Right lobe of liver (tissue), 6 donors: ENCODE data around the gene LACRT. TPM values are rescaled to one million over a fixed set of nuclear protein-coding genes. Genes with fewer than 3 reads are reported as not detected.
A peak's percentile ranks its signal among the peaks of the same experiment; 100 is the strongest.
"Not testable (repeated sequence)": the region's sequence is repeated elsewhere in the genome, so short reads cannot be mapped to it uniquely, and the experiment has no call there.

Experiments
- ATAC-seq, 4 donors: fragments of 200-7000 bp; cut with Tn5 transposase; one replicate each; pipeline ENCODE4 v1.9.1; 2020; ENCODE audit warnings: mild to moderate bottlenecking in 4 of 4, moderate library complexity in 4 of 4
- DNase-seq, 3 donors: peaks; one replicate each; pipeline ENCODE4 v3.0.0-alpha.2; 2020
- H3K27ac ChIP-seq, 3 donors: fragments of 200-600 bp; one replicate each; pipeline ENCODE4 v1.8.0; 2022
- H3K27me3 ChIP-seq, 2 donors: fragments of 200-600 bp; one replicate each; pipeline ENCODE4 v1.8.0; 2022
- H3K36me3 ChIP-seq, 4 donors: fragments of 200-600 bp; sonication (generic) in 1 of 4; one replicate each; pipeline versions ENCODE4 v1.5.1 to v1.8.0; 2017 to 2022; ENCODE audit warnings: control low read depth in 1 of 4
- H3K4me1 ChIP-seq, 4 donors: fragments of 200-600 bp; sonication (generic) in 1 of 4; one replicate each; pipeline versions ENCODE4 v1.5.1 to v1.8.0; 2017 to 2022; ENCODE audit warnings: control low read depth in 1 of 4
- H3K4me3 ChIP-seq, 3 donors: fragments of 200-600 bp; one replicate each; pipeline ENCODE4 v1.8.0; 2022
- H3K9me3 ChIP-seq, 4 donors: fragments of 200-600 bp; sonication (generic) in 1 of 4; one replicate each; pipeline versions ENCODE4 v1.5.1 to v1.8.0; 2017 to 2022; ENCODE audit warnings: control low read depth in 1 of 4
- CTCF ChIP-seq, 4 donors: fragments of 200-600 bp in 3 of 4; fragments of 450-650 bp in 1 of 4; IDR thresholded peaks; one replicate each; pipeline versions ENCODE4 v1.5.1 to v1.8.0; 2016 to 2022; ENCODE audit warnings: antibody characterized with exemption in 4 of 4, mild to moderate bottlenecking in 2 of 4
- POLR2A ChIP-seq: fragments of 450-650 bp; IDR thresholded peaks from one replicate; pipeline ENCODE4 v1.6.1; 2017; ENCODE audit warnings: antibody characterized with exemption, mild to moderate bottlenecking
- WGBS: methylation state at CpG from one replicate; pipeline ENCODE4 v1.1.6; 2018; ENCODE audit warnings: low coverage, low lambda C conversion rate; ENCODE audit not compliant: insufficient coverage; ENCODE audit errors: missing lambda C conversion rate; 5-methylcytosine and 5-hydroxymethylcytosine counted together
- intact Hi-C, 2 donors: fragments of 100-400 bp; cut with DNase I; formaldehyde crosslinking; loops; one replicate each; pipeline versions ENCODE4 v1.11.2 to v1.14.1; 2022
- total RNA-seq, 6 experiments: library from RNA; depleted of rRNA in 2 of 6; stranded (reverse); fragments of >200 nt in 2 of 6; fragmentation: NEBNext Ultra II Directional in 3 of 6; extraction: Animal tissue kit (Norgen Biotek cat#: 25700) in 3 of 6; gene quantifications; one replicate each; pipeline versions ENCODE4 v1.1.0 to v1.2.4, GENCODE V29; 2016 to 2023
- donor health status: DM: no; HTN: yes; CAD: no.
- donor health status: DM: no; HTN: no; CAD: no.
- donor health status: DM: no; HTN: no; CAD: no.
- donor health status: DM: no; HTN: yes; CAD: no.
- donor health status: DM: no; HTN: yes; CAD: no.

LACRT gene
- total RNA-seq, 6 experiments from 2014 or later = not detected

- ATAC-seq (no peak), DNase-seq (no peak)
- H3K4me3 ChIP-seq = no peak within 1 kb of the TSS
- intact Hi-C loops = no loop called here
- no peaks in the 10 kb centered on the region for H3K36me3 ChIP-seq
- no peaks in the 10 kb centered on the region for H3K9me3 ChIP-seq
- no peak within 1 kb of the TSS for H3K27ac ChIP-seq
- TF ChIP-seq CTCF (IDR thresholded peaks at IDR 0.05) = no peak
- TF ChIP-seq POLR2A = no peak
- H3K27me3 ChIP-seq = no peaks in the 10 kb centered on the region
- H3K4me1 ChIP-seq = no peaks in the 10 kb centered on the region
- WGBS = no CpG with 5 or more reads among the region's 2 CpGs
These were observed 13.6 kb upstream of the LACRT start, which contains the start of gene DCD for GRCh38 chr12:54648265-54648664. TSS of gene DCD (minus strand) at chr12:54648365. CDS start at chr12:54648303, 62 bp downstream.

- intact Hi-C loops = no loop called here
- WGBS = 91% methylated on average over 1 of the region's 1 CpG
- Histone ChIP-seq H3K4me3 (no peak overlapping the region), H3K4me1 (no peaks in the 10 kb centered on the region), H3K9me3 (no peaks in the 10 kb centered on the region), H3K36me3 (no peaks in the 10 kb centered on the region), H3K27ac (no peak overlapping the region), H3K27me3 (no peaks in the 10 kb centered on the region)
- DNase-seq (no peak), ATAC-seq (no peak)
- TF ChIP-seq CTCF (IDR thresholded peaks at IDR 0.05) = no peak
- no peak for TF ChIP-seq POLR2A
These were observed 6.9 kb upstream of the LACRT start for GRCh38 chr12:54641554-54641953.

GRCh38 chr12:54641089-54641488, 6.4 kb upstream of the LACRT start:
- ATAC-seq (no peak), DNase-seq (no peak)
- intact Hi-C loops = no loop called here
- WGBS = 72% methylated on average over 4 of the region's 4 CpGs
- Histone ChIP-seq H3K36me3 (no peaks in the 10 kb centered on the region), H3K27me3 (no peaks in the 10 kb centered on the region), H3K9me3 (no peaks in the 10 kb centered on the region), H3K4me1 (no peaks in the 10 kb centered on the region), H3K27ac (no peak overlapping the region), H3K4me3 (no peak overlapping the region)
- TF ChIP-seq CTCF (IDR thresholded peaks at IDR 0.05) = no peak
- TF ChIP-seq POLR2A = no peak

- DNase-seq, H3K4me3 ChIP-seq, H3K27me3 ChIP-seq, H3K36me3 ChIP-seq, H3K9me3 ChIP-seq, H3K27ac ChIP-seq, H3K4me1 ChIP-seq, ATAC-seq, intact Hi-C loops: not testable (repeated sequence)
- 75% methylated on average over 2 of the region's 2 CpGs for WGBS
These were observed 4.4 kb upstream of the LACRT start for GRCh38 chr12:54639112-54639511.

GRCh38 chr12:54631988-54632728, 2.5 kb downstream of the LACRT start:
- ATAC-seq (peak in 1 of 4 donors; percentile 24), DNase-seq (no peak)
- 63% methylated on average over 8 of the region's 8 CpGs for WGBS
- peak in 1 of 4 donors; percentile 22 for TF ChIP-seq CTCF (IDR thresholded peaks at IDR 0.05)
- no peak for TF ChIP-seq POLR2A
- Histone ChIP-seq H3K36me3 (no peaks in the 10 kb centered on the region), H3K27me3 (no peaks in the 10 kb centered on the region), H3K9me3 (no peaks in the 10 kb centered on the region), H3K4me1 (no peaks in the 10 kb centered on the region), H3K27ac (no peak overlapping the region), H3K4me3 (no peak overlapping the region)
- intact Hi-C loops = no loop called here
